Caki2 (cell line): ENCODE results near the gene SEC14L5. TPM values are rescaled to one million over a fixed set of nuclear protein-coding genes. Genes with fewer than 3 reads are reported as not detected.
"Not testable (repeated sequence)": the region's sequence is repeated elsewhere in the genome, so short reads cannot be mapped to it uniquely, and the experiment has no call there.

Experiments
- DNase-seq: peaks from one replicate; pipeline ENCODE4 v3.0.0-alpha.2; 2015; ENCODE audit warnings: low read depth
- in situ Hi-C: cut with HindIII; loops from 2 replicates; pipeline ENCODE4 v1.10.0; 2016; ENCODE audit warnings: low sequenced_read_pairs, low pct_unique_long_range_greater_than_20kb, mixed read lengths
- total RNA-seq: library from RNA; depleted of rRNA; stranded (reverse); fragments of >200 nt; shearing (Covaris generic); gene quantifications from 2 replicates; pipeline ENCODE4 v1.2.3, GENCODE V29; 2014; ENCODE audit warnings: low replicate concordance

SEC14L5 gene
- total RNA-seq, 1 experiment from 2014 or later: under 0.01 TPM

GRCh38 chr16:5042574-5043171, 84.5 kb downstream of the SEC14L5 start:
- DNase-seq: no peak
- in situ Hi-C loops: no loop called here

DNA sequence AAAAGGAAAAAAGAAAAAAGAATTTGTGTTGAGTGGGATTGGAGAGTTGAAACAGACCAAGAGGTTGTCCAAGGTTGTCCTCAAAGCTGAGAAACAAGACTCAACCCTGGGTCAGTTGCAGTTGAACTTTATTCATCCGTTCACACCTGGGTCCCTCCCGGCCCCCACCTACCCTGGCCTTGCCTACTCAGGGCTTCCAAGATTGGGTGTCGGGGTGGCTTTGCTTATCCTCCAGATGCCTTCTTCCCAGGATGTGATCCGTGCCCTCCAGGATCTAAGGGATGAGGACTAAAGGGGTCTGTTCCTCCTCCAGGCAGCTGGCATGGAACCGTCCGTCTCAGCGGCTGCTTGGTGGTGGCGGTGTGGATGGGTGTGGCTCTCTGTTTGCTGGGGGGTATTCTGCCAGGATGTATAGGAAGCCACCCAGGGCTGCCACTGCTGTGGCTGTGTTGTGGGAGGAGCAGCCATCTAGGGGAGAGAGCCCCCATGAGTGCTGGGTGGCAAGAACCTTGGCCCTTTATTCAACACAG, 85.9 kb downstream of the SEC14L5 start:
- in situ Hi-C loops: no loop called here

GRCh38 chr16:5044581-5044980, 86.5 kb downstream of the SEC14L5 start:
- in situ Hi-C loops, DNase-seq: not testable (repeated sequence)

More for the DNA sequence above, 85.9 kb downstream of the SEC14L5 start:
- no peak for DNase-seq

- in situ Hi-C loops: no loop called here
- no peak for DNase-seq
Observed at GRCh38 chr16:5045499-5046115, 87.5 kb downstream of the SEC14L5 start.

DNA sequence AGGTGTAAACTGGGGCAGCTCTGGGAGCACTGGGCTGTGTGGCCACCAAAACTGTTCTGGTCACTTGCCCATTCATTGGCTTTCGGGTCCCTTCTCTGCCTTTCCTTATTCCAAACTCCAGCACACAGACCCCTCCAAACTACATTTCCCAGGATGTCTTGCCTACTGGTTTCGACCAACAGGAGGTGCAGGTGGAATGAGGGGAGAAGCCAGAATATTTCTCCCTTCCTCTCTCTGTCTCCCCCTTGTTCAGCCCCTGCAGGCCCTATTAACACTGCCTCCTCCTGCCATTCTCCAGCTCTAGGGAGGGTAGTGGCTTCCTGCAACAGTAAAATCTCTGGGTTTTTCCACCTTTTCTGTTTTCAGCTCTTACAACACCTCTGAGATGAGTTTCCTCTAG, 88.8 kb downstream of the SEC14L5 start:
- no peak for DNase-seq
- in situ Hi-C loops: no loop called here

DNA sequence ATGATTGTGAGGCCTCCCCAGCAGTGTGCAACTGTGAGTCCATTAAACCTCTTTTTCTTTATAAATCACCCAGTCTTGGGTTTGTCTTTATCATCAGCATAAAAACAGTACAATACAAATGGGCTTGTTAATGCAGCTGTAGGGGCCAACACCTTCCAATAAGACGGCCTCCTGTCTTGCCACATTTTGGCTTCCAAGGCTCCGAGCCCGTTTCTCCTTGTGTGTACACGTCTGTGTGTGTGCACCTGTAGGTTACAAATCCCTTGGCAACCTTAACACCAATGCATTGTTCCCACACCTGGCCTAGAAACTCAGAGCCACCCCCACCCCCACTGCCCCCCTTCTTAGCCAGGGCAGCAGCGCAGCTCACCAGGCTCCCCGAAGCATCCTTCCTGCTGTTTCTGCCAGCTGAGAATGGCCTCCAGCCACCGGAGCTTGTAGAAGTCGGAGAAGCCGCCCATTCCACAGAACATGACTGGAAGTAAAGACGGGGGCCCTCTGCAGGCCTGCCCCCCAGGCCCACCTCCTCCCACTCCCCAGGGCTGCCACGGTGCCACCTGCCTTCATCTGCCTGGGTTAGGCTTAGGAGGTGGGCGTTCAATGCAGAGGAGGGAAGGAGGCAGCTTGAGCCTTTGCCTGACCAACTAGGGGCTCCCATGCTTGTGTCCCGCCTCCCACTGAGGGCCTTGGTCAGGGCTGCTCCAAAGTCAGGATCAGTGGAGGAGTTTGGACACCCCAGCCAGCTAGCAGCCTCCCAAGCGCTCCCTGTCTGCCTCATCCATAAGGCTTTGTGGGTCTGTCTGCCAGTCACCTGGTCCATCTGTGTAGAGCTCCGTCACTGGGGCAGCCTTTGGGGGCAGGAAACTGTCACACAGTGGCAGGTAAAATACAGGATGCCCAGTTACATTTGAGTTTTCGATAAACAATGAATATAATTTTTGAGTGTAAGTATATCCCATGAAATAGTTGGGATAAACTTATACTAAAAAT, 97.0 kb downstream of the SEC14L5 start:
- DNase-seq: no peak
- in situ Hi-C loops: no loop called here

- DNase-seq: no peak
- in situ Hi-C loops: no loop called here
Observed at GRCh38 chr16:5056352-5056751, 98.2 kb downstream of the SEC14L5 start.

GRCh38 chr16:5058476-5058875, 100.3 kb downstream of the SEC14L5 start:
- in situ Hi-C loops: no loop called here
- DNase-seq: no peak

DNA sequence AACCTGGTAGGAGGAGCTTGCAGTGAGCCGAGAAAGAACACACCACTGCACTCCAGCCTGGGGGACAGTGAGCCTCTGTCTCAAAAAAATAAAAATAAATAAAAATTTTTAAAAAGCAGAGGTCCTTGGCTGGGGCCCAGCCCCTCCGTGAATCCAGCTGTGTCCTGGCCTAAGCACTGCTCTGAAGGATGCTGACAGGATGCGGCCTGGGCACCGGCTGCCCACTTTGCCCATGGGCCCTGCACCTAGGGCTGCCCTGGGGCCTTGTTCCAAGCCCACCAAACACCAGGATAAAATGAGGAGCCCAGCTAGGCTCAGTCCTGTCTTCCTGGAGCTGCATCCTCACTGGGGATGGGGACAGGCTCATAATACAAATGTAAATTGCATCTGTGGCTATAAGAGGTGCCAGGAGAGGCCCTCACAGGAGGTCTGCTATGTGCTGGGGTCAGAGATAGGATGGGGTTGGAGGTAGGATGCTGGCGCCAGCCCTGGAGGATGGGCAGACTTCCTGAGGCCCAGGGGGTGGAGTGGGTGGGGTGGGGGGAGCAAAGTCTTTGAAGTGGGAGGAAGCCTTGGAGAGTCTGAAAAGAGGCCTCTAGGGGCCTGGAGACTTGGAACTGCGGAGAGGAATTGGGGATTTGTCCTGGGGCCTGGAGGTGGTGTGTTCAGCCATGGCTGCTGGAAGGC, 101.4 kb downstream of the SEC14L5 start:
- DNase-seq: no peak
- in situ Hi-C loops: no loop called here

DNA sequence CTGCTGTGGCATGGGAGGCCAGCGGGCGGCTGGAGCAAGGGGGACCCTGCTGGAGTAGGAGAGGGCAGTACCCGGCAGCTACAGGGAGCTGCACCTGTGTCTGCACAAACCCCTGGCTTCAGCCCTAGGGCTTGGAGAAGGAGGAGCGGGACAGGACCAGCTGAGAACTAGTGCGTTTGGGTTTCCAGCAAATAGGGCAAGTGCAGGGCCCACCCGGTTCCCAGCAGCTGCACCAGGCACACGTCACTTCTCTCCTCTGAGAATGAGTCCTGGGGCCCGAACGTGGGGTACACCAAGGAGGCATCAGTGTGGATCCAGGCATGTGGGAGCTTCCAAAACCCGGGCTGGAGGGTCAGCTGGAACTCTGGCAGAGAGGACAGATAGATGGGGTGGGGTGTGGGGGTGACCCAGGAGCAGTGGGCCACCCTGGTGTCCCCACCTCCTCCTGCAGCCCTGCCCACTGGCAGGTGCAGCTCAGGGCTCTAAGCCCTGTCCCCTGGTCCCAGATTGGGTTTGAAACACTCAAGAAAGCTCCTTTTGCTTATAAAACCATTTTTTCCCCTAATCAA, 102.0 kb downstream of the SEC14L5 start:
- in situ Hi-C loops: no loop called here

DNA sequence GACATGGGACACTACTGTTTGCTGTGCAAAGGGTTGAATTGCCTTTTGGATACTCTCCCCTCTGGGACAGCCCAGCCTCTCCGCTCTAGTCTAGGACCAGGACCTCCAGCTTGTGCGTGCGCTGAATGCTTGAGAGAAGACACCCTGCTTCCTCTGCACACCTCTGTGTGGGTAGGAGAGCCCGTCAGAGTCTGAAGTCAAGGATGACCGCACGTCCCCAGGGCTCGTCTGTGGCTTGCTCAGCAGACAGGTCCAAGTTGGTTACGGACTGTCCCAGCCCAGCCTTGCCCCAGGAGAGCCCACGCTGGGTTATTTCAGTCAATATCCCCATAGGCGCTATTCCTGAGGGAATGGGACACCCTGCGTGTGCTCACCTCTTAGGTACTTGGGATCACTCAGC, 103.9 kb downstream of the SEC14L5 start:
- DNase-seq: no peak
- in situ Hi-C loops: no loop called here

More for the DNA sequence above, 102.0 kb downstream of the SEC14L5 start:
- DNase-seq: no peak

DNA sequence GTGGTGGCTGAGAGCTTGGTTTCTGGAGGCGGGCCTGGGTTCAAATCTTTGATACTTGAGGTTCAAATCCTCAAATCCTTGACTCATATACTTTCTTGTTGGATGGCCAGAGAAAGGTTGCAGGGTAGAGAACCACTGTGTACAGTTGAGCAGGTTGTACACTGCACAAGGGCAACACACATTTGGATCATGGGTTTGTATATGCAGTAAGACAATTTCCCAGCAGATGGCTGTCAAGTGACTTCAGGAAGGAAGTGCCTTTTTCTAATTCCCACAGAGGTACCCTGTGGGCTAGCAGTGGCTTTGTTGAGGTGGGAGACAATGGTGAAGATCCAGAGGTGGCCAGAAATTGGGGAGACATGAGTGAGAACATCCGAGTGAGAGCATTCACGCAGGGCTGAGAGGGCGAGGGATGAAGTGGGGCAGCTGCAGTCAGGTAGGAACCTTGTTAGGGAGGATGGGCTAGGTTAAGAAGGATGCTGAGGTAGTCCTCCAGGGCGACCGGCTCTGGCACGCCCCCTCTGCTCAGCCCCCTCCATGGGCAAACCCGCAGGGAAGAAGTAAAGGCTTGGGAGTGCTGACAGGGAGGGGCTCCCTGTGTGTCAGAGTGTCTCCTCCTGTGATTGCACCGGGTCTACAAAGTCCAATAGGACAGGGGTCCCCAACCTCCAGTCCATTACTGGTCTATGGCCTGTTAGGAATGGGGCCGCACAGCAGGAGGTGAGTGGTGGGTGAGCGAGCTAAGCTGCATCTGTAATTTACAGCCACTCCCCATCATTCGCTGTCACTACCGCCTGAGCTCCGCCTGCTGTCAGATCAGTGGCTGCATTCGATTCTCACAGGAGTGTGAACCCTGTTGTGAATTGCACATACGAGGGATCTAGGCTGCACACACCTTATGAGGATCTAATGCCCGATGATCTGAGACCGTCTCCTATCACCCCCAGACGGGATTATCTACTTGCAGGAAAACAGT, 104.9 kb downstream of the SEC14L5 start:
- no peak for DNase-seq
- in situ Hi-C loops: no loop called here

DNA sequence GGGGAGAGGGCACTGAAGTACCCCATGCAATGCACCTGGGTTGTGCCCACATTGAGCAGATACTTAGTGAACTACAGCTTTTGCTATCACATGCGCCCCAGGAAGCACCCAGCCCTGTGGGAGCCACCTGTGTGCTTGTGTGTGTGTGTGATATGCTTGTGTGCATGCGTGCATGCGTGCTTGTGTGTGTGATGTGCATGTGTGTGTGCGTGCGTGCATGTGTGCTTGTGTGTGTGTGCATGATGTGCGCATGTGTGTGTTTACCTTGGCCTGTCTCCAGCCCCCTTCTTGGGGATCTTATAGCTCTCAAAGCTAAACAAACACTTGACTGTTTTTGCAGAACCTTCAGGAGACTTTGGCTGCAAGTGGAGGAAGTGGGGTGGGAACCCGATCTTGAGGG, 106.8 kb downstream of the SEC14L5 start:
- DNase-seq: no peak
- in situ Hi-C loops: no loop called here

GRCh38 chr16:5065326-5065725, 107.2 kb downstream of the SEC14L5 start:
- in situ Hi-C loops: no loop called here
- DNase-seq: no peak

GRCh38 chr16:5065813-5066212, 107.7 kb downstream of the SEC14L5 start, which contains the start of gene C16orf89:
Gene C16orf89, minus strand, starts transcription at chr16:5065956. Its CDS starts 48 bp downstream, at chr16:5065908.
- DNase-seq: no peak
- in situ Hi-C loops: no loop called here

DNA sequence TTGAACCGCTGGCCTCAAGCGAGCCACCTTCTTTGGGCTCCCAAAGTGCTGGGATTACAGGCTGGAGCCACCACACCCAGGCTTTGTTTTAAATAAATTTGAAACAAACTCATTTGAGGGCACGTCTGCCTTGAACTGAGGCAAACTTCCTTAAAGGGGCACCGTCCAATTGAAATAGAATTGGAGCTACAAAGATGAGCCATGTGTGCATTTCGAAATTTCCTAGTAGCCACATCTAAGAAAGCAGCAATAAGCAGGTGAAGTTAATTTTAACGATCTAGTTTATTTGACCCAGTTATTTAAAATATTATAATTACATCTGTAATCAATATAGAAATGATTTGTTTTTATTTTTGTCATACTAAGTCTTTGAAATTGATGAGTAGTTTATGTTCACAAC, 108.4 kb downstream of the SEC14L5 start:
- in situ Hi-C loops: no loop called here
- no peak for DNase-seq
